Measurements from ENCODE around the gene RAB8A. TPM values are rescaled to one million over a fixed set of nuclear protein-coding genes. Genes with fewer than 3 reads are reported as not detected.

The RAB8A gene
- total RNA-seq, 1 experiment from 2014 or later = 74.0 TPM

GRCh38 chr19:16074488-16075365, 37.0 kb upstream of the RAB8A start:
- H3K27me3 Mint-ChIP-seq (ENCODE audit: low read depth) = no peaks in the 10 kb centered on the region
- peak overlapping the region; percentile 85 for H3K4me3 Mint-ChIP-seq
- H3K9me3 Mint-ChIP-seq = no peaks in the 10 kb centered on the region
- peaks cover 44% of the 10 kb centered on the region for H3K4me1 Mint-ChIP-seq
- DNase-seq (ENCODE audit: low spot score) (no peak), ATAC-seq (no peak)
- peak overlapping the region; percentile 69 for H3K27ac Mint-ChIP-seq
- TF ChIP-seq SP1 (CRISPR knock-in tag; conservative IDR thresholded peaks at IDR 0.05) (no peak), IRF1 (CRISPR knock-in tag; IDR thresholded peaks at IDR 0.05) (no peak), TEAD1 (CRISPR knock-in tag; IDR thresholded peaks at IDR 0.05) (no peak), ZSCAN18 (CRISPR knock-in tag; IDR thresholded peaks at IDR 0.05) (no peak), PRRX2 (CRISPR knock-in tag; IDR thresholded peaks at IDR 0.05) (no peak), E2F5 (CRISPR knock-in tag; IDR thresholded peaks at IDR 0.05) (no peak), FOXP1 (CRISPR knock-in tag; IDR thresholded peaks at IDR 0.05; ENCODE audit: borderline replicate concordance) (no peak), NR2C2 (CRISPR knock-in tag; IDR thresholded peaks at IDR 0.05) (no peak), GABPB1 (CRISPR knock-in tag; IDR thresholded peaks at IDR 0.05) (no peak), HMGA2 (CRISPR knock-in tag; IDR thresholded peaks at IDR 0.05) (no peak), RELA (CRISPR knock-in tag; IDR thresholded peaks at IDR 0.05; ENCODE audit: borderline replicate concordance) (no peak), SOX15 (CRISPR knock-in tag; IDR thresholded peaks at IDR 0.05) (no peak), ZNF425 (CRISPR knock-in tag; conservative IDR thresholded peaks at IDR 0.05) (no peak), ZNF232 (CRISPR knock-in tag; IDR thresholded peaks at IDR 0.05) (no peak), ATF2 (CRISPR knock-in tag; IDR thresholded peaks at IDR 0.05; ENCODE audit: borderline replicate concordance, low read depth) (no peak), CDX4 (CRISPR knock-in tag; IDR thresholded peaks at IDR 0.05; ENCODE audit: borderline replicate concordance) (no peak), AFF4 (CRISPR knock-in tag; IDR thresholded peaks at IDR 0.05; ENCODE audit: borderline replicate concordance) (no peak), TP53 (CRISPR knock-in tag; IDR thresholded peaks at IDR 0.05) (no peak), ZNF532 (CRISPR knock-in tag; IDR thresholded peaks at IDR 0.05; ENCODE audit: borderline replicate concordance) (no peak), ZNF423 (CRISPR knock-in tag; IDR thresholded peaks at IDR 0.05) (no peak)
- H3K36me3 Mint-ChIP-seq = peaks cover 5% of the 10 kb centered on the region; the same call in 1 of the 2 replicates
- CTCF ChIA-PET = interaction anchor here (1.0 to 8.9 kb wide), 6 partner anchors 13 to 36 kb away, joined by 3 to 100 read pairs (median 6); no protein-coding TSS in a partner anchor
- POLR2A ChIA-PET = interaction anchor here (0.5 to 2.5 kb wide), 6 partner anchors 8 to 1574 kb away, joined by 3 to 17 read pairs (median 6); partner anchors contain the start of gene RAB8A

Measured in WTC11 (cell line).